ENCODE results near the gene CDH15.
"Not testable (repeated sequence)": the region's sequence is repeated elsewhere in the genome, so short reads cannot be mapped to it uniquely, and the experiment has no call there.

CDH15 gene

DNA sequence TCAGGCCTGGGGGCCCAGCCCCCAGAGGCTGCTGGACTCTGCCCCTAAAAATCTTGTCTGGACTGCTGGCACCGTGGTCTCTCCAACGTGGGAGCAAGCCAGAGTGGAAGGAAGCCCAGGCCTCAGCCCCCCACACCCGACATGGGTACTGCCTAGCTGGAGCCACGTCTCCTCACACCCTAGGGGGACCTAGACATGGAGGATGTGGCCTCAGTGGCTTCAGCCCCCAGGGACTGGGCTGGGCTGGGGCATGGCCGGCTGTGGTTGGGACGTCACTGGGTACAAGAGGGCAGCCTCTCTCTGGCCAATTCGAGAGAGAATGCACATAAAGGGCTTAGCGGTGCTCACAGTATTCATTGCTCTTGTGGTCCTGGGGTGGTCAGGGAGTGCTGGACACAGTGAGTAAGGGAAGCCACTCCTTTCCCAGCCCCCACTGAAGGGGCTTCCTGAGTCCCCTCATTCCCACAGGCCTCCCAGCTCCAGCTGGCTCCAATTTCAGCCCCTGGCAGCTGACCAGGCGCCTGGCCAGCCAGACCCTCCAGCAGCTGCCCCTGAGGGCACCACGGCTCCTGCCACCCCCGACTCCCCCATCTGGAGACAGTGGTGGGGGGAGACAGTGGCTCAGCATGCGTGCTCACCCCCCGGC, 1.1 kb downstream of the CDH15 start:
- DNase-seq (ENCODE audit: low read depth): no peak

GRCh38 chr16:89173174-89173921, 1.8 kb downstream of the CDH15 start:
- DNase-seq (ENCODE audit: low read depth): no peak

DNA sequence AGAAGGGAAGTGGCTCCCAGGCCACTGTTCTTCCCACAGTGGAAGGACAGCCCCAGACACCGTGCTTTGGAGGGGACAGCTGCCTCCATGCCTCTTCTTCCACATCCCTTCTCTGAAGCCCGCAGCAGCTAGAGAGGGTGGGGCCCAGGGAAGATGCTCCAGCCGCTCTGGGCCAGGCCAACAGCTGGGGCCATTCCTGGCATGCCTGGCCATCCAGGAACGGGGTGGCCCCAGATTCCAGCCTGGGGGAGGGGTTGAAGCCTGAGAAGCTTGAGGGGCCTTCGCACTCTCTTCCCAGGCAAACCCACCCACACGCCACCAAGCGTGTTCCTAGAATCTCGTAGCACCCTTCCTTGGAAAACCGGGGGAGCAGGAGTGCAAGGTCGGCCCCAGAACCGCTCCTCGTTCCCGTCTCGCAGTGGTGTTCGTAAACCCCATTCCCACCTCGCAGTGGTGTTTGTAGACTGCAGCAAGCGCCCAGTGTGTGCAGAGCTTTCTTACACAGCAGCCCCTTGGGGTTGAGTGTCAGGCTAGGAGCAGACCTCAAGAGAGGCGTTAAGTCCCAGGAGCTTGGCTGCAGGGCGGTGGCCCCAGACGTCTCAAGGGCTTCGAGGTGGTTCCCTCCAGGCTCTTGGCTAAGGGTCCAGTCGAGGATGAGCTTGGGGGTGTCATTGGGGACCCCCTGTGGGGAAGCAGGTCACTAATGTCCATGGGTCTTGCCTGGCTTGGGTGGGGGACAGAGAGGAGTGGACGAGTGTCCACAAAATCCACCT, 2.7 kb downstream of the CDH15 start:
- no peak for DNase-seq (ENCODE audit: low read depth)

DNA sequence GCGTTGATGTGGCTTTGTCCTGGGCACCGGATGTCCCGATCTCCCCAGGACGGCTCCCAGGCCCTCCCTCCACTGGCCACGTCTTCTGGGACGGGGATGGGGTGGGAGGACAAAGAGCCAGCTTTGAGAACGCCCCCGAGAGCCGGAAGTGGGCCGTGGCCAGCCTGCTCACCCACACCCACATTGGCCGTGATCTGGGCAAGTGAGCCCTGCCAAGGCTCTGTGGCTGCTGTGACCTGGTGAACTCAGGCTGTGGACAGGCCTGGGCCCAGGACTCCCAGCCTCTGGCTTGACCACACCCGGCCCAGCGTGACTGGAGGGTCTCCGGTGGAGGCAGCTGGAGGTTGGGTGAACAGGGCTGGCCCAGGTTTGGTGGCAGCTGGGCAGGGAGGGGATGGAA, 3.3 kb downstream of the CDH15 start:
- no peak for DNase-seq (ENCODE audit: low read depth)

GRCh38 chr16:89175280-89176146, 4.0 kb downstream of the CDH15 start:
- no peak for DNase-seq (ENCODE audit: low read depth)

DNA sequence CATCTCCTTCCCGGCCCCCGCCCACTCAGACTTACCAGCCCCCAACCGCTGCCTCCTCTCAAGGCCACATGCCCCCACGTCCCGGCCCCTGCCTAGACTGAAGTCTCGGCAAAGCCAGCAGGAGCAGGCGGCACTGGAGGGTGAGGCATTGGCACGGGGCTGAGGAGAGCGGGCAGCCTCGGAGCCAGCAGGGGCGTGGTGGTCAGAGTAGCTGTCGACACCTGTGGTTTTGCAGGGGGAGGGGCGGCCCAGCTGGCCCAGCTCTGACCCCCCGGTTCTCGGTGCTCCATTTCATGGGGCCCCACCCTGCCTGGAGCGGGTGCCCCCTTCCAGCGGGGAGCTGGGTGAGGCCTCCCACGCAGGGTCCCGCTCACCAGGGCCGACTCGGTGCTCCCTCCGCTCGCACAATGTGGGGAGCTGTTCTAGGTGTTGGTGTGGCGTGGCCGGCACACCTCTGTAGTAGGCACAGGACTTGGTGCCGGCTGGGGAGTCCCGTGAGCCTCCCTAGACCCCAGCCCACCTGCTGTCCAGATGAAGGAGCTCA, 4.7 kb downstream of the CDH15 start:
- DNase-seq (ENCODE audit: low read depth): no peak

- DNase-seq (ENCODE audit: low read depth): no peak
These were observed 5.2 kb downstream of the CDH15 start for GRCh38 chr16:89176717-89177116.

- no peak for DNase-seq (ENCODE audit: low read depth)
These were observed 6.0 kb downstream of the CDH15 start for GRCh38 chr16:89177501-89177900.

DNA sequence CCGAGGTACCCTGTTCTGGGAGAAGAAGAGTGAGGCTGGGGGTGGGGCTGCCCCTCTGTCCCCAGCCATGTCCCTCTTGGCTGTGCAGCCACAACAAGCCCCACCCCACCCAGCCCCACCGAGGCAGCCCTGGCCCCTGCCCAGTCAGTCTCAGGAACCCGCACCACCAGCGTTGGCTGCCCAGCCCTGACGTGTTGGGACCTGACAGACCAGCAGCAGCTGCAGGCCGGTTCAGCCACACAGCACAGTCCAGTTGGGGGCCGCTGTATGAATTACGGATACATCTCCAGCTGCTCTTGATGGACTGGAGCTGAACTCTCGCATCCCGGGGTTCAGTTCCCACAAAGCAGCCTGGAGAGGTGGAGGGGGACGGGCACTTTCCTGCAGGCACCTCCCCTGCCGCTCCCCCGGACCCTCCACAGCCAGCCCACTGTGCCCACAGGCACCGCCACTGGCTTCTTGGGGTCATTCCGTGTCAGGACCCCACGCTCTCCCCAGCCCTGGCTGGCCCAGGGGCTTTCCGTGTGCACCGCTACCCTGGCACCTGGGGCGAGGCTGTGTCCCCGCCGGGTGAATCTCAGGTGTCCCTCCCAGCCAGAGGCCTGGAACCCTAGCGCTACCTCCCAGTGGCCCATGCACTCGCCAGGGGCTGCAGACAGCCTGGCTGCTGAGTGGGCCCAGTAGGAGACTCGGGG, 7.1 kb downstream of the CDH15 start:
- DNase-seq (ENCODE audit: low read depth): no peak

- no peak for DNase-seq (ENCODE audit: low read depth)
These were observed 7.6 kb downstream of the CDH15 start for GRCh38 chr16:89179148-89179484.

- no peak for DNase-seq (ENCODE audit: low read depth)
These were observed 8.2 kb downstream of the CDH15 start for GRCh38 chr16:89179656-89180315.

- no peak for DNase-seq (ENCODE audit: low read depth)
These were observed 11.9 kb downstream of the CDH15 start for GRCh38 chr16:89183463-89183862.

GRCh38 chr16:89183975-89184676, 12.6 kb downstream of the CDH15 start:
- no peak for DNase-seq (ENCODE audit: low read depth)

GRCh38 chr16:89184677-89184932, 13.1 kb downstream of the CDH15 start:
- DNase-seq (ENCODE audit: low read depth): no peak

- DNase-seq (ENCODE audit: low read depth): no peak
These were observed 13.6 kb downstream of the CDH15 start for GRCh38 chr16:89184933-89185794.

GRCh38 chr16:89185887-89186592, 14.5 kb downstream of the CDH15 start:
- not testable (repeated sequence) for DNase-seq (ENCODE audit: low read depth)

DNA sequence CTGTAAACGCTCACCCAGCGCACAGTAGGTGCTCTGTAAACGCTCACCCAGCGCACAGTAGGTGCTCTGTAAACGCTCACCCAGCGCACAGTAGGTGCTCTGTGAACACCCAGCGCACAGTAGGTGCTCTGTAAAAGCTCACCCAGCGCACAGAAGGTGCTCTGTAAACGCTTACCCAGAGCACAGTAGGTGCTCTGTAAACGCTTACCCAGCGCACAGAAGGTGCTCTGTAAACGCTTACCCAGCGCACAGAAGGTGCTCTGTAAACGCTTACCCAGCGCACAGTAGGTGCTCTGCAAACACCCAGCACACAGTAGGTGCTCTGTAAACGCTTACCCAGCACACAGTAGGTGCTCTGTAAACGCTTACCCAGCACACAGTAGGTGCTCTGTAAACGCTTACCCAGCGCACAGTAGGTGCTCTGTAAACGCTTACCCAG, 15.1 kb downstream of the CDH15 start:
- not testable (repeated sequence) for DNase-seq (ENCODE audit: low read depth)

DNA sequence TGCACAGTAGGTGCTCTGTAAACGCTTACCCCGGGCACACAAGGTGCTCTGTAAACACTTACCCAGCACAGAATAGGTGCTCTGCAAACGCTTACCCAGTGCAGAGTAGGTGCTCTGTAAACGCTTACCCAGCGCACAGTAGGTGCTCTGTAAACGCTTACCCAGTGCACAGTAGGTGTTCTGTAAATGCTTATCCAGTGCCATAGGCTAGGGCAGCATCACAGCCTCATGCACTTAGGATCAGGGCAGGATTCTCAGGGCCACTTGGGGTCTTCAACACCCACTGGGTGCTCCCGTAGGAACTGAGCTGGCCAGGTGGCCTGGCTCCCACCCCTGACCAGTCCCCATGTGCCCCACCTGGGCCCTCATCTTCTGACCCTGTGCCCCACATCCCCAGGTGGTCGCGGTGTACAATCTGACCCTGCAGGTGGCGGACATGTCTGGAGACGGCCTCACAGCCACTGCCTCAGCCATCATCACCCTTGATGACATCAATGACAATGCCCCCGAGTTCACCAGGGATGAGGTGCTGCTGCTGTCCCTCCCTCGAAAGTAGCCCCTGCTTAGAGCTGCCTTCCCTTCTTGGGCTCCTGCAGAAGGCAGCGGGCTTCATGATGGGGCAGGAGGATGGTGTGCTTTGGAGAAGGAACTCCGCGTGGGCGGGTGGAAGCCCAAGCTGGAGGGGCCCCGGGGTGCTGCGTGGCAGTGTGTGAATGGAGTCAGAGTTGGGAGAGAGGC, 15.7 kb downstream of the CDH15 start:
- DNase-seq (ENCODE audit: low read depth): peak; percentile 20

Data from fibroblast of gingiva (primary cell).